Measurements from ENCODE around the gene IL17RA. TPM values are rescaled to one million over a fixed set of nuclear protein-coding genes. Genes with fewer than 3 reads are reported as not detected.

Gene IL17RA
- total and polyA plus RNA-seq, 2 donors (not counting 3 experiments of a cell fraction or from before 2014, with no cell fraction given): 13.0 to 19.3 TPM

GRCh38 chr22:17131686-17132085, 46.9 kb downstream of the IL17RA start:
- POLR2A ChIA-PET: no interaction called here
- no peak for FAIRE-seq
- Histone ChIP-seq H3K4me3 (replicated peaks in 1 of 3; ENCODE audit: insufficient read depth in 1 of 3, low read depth in 1 of 3, low read length in 3 of 3) (no peak overlapping the region), H2AFZ (ENCODE audit: low read depth, low read length) (no peak overlapping the region), H3K9ac (replicated peaks; ENCODE audit: extremely low read depth, insufficient read depth, low read length) (no peak overlapping the region), H3K36me3 (ENCODE audit: control insufficient read depth in 2 of 2, extremely low read depth in 1 of 2, insufficient read depth in 2 of 2, low read length in 2 of 2) (no peaks in the 10 kb centered on the region), H4K20me1 (replicated peaks; ENCODE audit: control insufficient read depth, extremely low read depth, insufficient read depth, low read length) (no peaks in the 10 kb centered on the region), H3K9me3 (replicated peaks; ENCODE audit: control insufficient read depth, insufficient read depth, low read length) (no peaks in the 10 kb centered on the region), H3K4me1 (ENCODE audit: control insufficient read depth, extremely low read depth, insufficient read depth, low read length) (no peaks in the 10 kb centered on the region), H3K27me3 (ENCODE audit: control insufficient read depth in 2 of 2, insufficient read depth in 2 of 2, low read length in 2 of 2) (no peaks in the 10 kb centered on the region), H3K27ac (ENCODE audit: insufficient read depth, low read depth, low read length) (no peak overlapping the region), H3K4me2 (ENCODE audit: insufficient read depth, low read length) (no peak overlapping the region), H3K9me1 (replicated peaks; ENCODE audit: control insufficient read depth, extremely low read depth, insufficient read depth, low read length) (no peaks in the 10 kb centered on the region), H3K79me2 (ENCODE audit: control insufficient read depth, insufficient read depth, low read length) (no peaks in the 10 kb centered on the region)
- intact Hi-C loops (cut with micrococcal nuclease): no loop called here
- BruUV-seq (replicated peaks): no TSS peak
- DNase-seq (ENCODE audit: low read depth, low spot score): no peak
- no peak for TF ChIP-seq CTCF (IDR thresholded peaks at IDR 0.05; ENCODE audit: extremely low read depth in 1 of 2, insufficient read depth in 1 of 2, low read depth in 1 of 2, low read length in 2 of 2)
- no peak for TF ChIP-seq FOS (IDR thresholded peaks at IDR 0.05; ENCODE audit: borderline replicate concordance, insufficient read depth, low read length)
- TF ChIP-seq MYC (IDR thresholded peaks at IDR 0.05; ENCODE audit: low read depth, low read length): no peak
- TF ChIP-seq POLR2AphosphoS5 (IDR thresholded peaks at IDR 0.05; ENCODE audit: insufficient read depth, low read depth, low read length): no peak
- dilution Hi-C loops (cut with MboI; ENCODE audit: extremely low pct_ligation_motif_present, low sequenced_read_pairs): no loop called here
- CTCF ChIA-PET: interaction anchor here (1.8 kb wide), 1 partner anchor 370 kb away, joined by 5 read pairs; no protein-coding TSS in a partner anchor

- no peaks in the 10 kb centered on the region for H3K9me1 ChIP-seq (replicated peaks; ENCODE audit: control insufficient read depth, extremely low read depth, insufficient read depth, low read length)
- ChIA-PET POLR2A (interaction anchor here (0.7 kb wide), 1 partner anchor 10 kb away, joined by 5 read pairs; no protein-coding TSS in a partner anchor), CTCF (interaction anchor here (1.8 kb wide), 1 partner anchor 370 kb away, joined by 5 read pairs; no protein-coding TSS in a partner anchor)
- intact Hi-C loops (cut with micrococcal nuclease): no loop called here
- H2AFZ ChIP-seq (ENCODE audit: low read depth, low read length): no peak overlapping the region
- no peak overlapping the region for H3K9ac ChIP-seq (replicated peaks; ENCODE audit: extremely low read depth, insufficient read depth, low read length)
- H3K27me3 ChIP-seq (ENCODE audit: control insufficient read depth in 2 of 2, insufficient read depth in 2 of 2, low read length in 2 of 2): no peaks in the 10 kb centered on the region
- FAIRE-seq (no peak), DNase-seq (ENCODE audit: low read depth, low spot score) (no peak)
- H3K4me1 ChIP-seq (ENCODE audit: control insufficient read depth, extremely low read depth, insufficient read depth, low read length): no peaks in the 10 kb centered on the region
- BruUV-seq (replicated peaks): no TSS peak
- H3K9me3 ChIP-seq (replicated peaks; ENCODE audit: control insufficient read depth, insufficient read depth, low read length): no peaks in the 10 kb centered on the region
- TF ChIP-seq JUN (IDR thresholded peaks at IDR 0.05; ENCODE audit: borderline replicate concordance, insufficient read depth, insufficient read length, low read depth) (no peak), FOS (IDR thresholded peaks at IDR 0.05; ENCODE audit: borderline replicate concordance, insufficient read depth, low read length) (no peak), MYC (IDR thresholded peaks at IDR 0.05; ENCODE audit: low read depth, low read length) (no peak), MAX (IDR thresholded peaks at IDR 0.05; ENCODE audit: insufficient read depth, insufficient read length) (no peak), CTCF (IDR thresholded peaks at IDR 0.05; ENCODE audit: extremely low read depth in 1 of 2, insufficient read depth in 1 of 2, low read depth in 1 of 2, low read length in 2 of 2) (no peak), EZH2 (IDR thresholded peaks at IDR 0.05; ENCODE audit: borderline replicate concordance, low read depth, low read length, severe bottlenecking) (no peak), GATA2 (IDR thresholded peaks at IDR 0.05; ENCODE audit: insufficient read depth, insufficient read length, low read depth, low read length) (no peak), POLR2A (IDR thresholded peaks at IDR 0.05; ENCODE audit: low read depth, low read length) (no peak), POLR2AphosphoS5 (IDR thresholded peaks at IDR 0.05; ENCODE audit: insufficient read depth, low read depth, low read length) (no peak)
- dilution Hi-C loops (cut with MboI; ENCODE audit: extremely low pct_ligation_motif_present, low sequenced_read_pairs): no loop called here
- H3K27ac ChIP-seq (ENCODE audit: insufficient read depth, low read depth, low read length): no peak overlapping the region
- no peaks in the 10 kb centered on the region for H3K36me3 ChIP-seq (ENCODE audit: control insufficient read depth in 2 of 2, extremely low read depth in 1 of 2, insufficient read depth in 2 of 2, low read length in 2 of 2)
- no peaks in the 10 kb centered on the region for H4K20me1 ChIP-seq (replicated peaks; ENCODE audit: control insufficient read depth, extremely low read depth, insufficient read depth, low read length)
- no peak overlapping the region for H3K4me3 ChIP-seq (replicated peaks in 1 of 3; ENCODE audit: insufficient read depth in 1 of 3, low read depth in 1 of 3, low read length in 3 of 3)
- no peaks in the 10 kb centered on the region for H3K79me2 ChIP-seq (ENCODE audit: control insufficient read depth, insufficient read depth, low read length)
- H3K4me2 ChIP-seq (ENCODE audit: insufficient read depth, low read length): no peak overlapping the region
Measured at GRCh38 chr22:17132112-17132511, 47.3 kb downstream of the IL17RA start.
